IMR-90 (cell line): Measurements from ENCODE around the gene OR3A2. TPM values are rescaled to one million over a fixed set of nuclear protein-coding genes. Genes with fewer than 3 reads are reported as not detected.
"Not testable (repeated sequence)": the region's sequence is repeated elsewhere in the genome, so short reads cannot be mapped to it uniquely, and the experiment has no call there.

Experiments
- ATAC-seq: fragments of 200-7000 bp; cut with Tn5 transposase; 2 replicates; pipeline ENCODE4 v1.9.1; 2020; ENCODE audit warnings: low read depth, mild to moderate bottlenecking, moderate library complexity
- BruUV-seq: library from RNA; stranded (reverse); fragments of 400-500 nt; replicated peaks from 2 replicates; lab custom pipeline; 2021; lab: Mats Ljungman, UMichigan
- CTCF ChIA-PET: fragments of 300-600 bp; formaldehyde crosslinking; extraction: SDS; loops from one replicate; lab custom pipeline; 2021; ENCODE audit warnings: antibody characterized with exemption; lab: Yijun Ruan, JAX
- POLR2A ChIA-PET: fragments of 300-600 bp; sonication (Branson Sonifier 250); formaldehyde crosslinking; loops from one replicate; lab custom pipeline; 2022; ENCODE audit warnings: antibody characterized with exemption; ENCODE audit not compliant: unreplicated experiment; lab: Charles Lee
- DNase-seq: peaks from one replicate; pipeline ENCODE4 v3.0.0; 2013
- H2AFZ ChIP-seq: replicated peaks from 2 replicates; pipeline ENCODE3; 2013; ENCODE audit warnings: low read length, mild to moderate bottlenecking; ENCODE audit not compliant: poor library complexity
- H2AK5ac ChIP-seq: 2 replicates; pipeline ENCODE4 v1.6.1; 2013; ENCODE audit warnings: low read depth, low read length, inconsistent platforms
- H2AK9ac ChIP-seq: replicated peaks from 2 replicates; pipeline ENCODE3; 2013; ENCODE audit warnings: mild to moderate bottlenecking, low read depth, low read length, moderate library complexity; ENCODE audit not compliant: poor library complexity
- H2BK120ac ChIP-seq: 2 replicates; pipeline ENCODE4 v1.6.1; 2013; ENCODE audit warnings: low read depth, low read length, inconsistent platforms
- H2BK15ac ChIP-seq: 3 replicates; pipeline ENCODE4 v1.6.1; 2013; ENCODE audit warnings: low read depth, low read length, inconsistent platforms
- H2BK20ac ChIP-seq: 2 replicates; pipeline ENCODE4 v1.6.1; 2013; ENCODE audit warnings: low read depth, mild to moderate bottlenecking, inconsistent platforms, low read length, moderate library complexity
- H2BK5ac ChIP-seq: 2 replicates; pipeline ENCODE4 v1.6.1; 2013; ENCODE audit warnings: mild to moderate bottlenecking, low read depth, low read length, inconsistent platforms; ENCODE audit not compliant: poor library complexity, severe bottlenecking
- H3K14ac ChIP-seq: replicated peaks from 2 replicates; pipeline ENCODE4 v1.6.1; 2013; ENCODE audit warnings: low read depth, low read length, inconsistent platforms
- H3K18ac ChIP-seq: 2 replicates; pipeline ENCODE4 v1.6.1; 2013; ENCODE audit warnings: low read depth, low read length, control low read depth
- H3K23ac ChIP-seq: 2 replicates; pipeline ENCODE4 v1.6.1; 2013; ENCODE audit warnings: low read depth, low read length, inconsistent platforms
- H3K27ac ChIP-seq: 2 replicates; pipeline ENCODE4 v1.5.1; 2013; ENCODE audit warnings: mild to moderate bottlenecking, control low read depth, low read length; ENCODE audit not compliant: insufficient read depth
- H3K27me3 ChIP-seq: 2 replicates; pipeline ENCODE4 v1.6.1; 2013; ENCODE audit warnings: low read length; ENCODE audit not compliant: control insufficient read depth, insufficient read depth
- H3K36me3 ChIP-seq: 2 replicates; pipeline ENCODE4 v1.6.1; 2013; ENCODE audit warnings: low read length, mixed read lengths; ENCODE audit not compliant: control insufficient read depth, insufficient read depth
- H3K4ac ChIP-seq: 2 replicates; pipeline ENCODE4 v1.6.1; 2013; ENCODE audit warnings: low read depth, low read length, inconsistent platforms
- H3K4me1 ChIP-seq: 2 replicates; pipeline ENCODE4 v1.6.1; 2013; ENCODE audit warnings: low read length, mixed read lengths; ENCODE audit not compliant: control insufficient read depth, insufficient read depth
- H3K4me2 ChIP-seq: 2 replicates; pipeline ENCODE4 v1.6.1; 2013; ENCODE audit warnings: low read depth, mild to moderate bottlenecking, control low read depth, low read length, moderate library complexity
- H3K4me3 ChIP-seq: 2 replicates; pipeline ENCODE4 v1.5.1; 2013; ENCODE audit warnings: low read depth, mild to moderate bottlenecking, control low read depth, low read length, moderate library complexity; ENCODE audit not compliant: insufficient read depth
- H3K56ac ChIP-seq: 2 replicates; pipeline ENCODE4 v1.6.1; 2013; ENCODE audit warnings: low read length, inconsistent platforms; ENCODE audit not compliant: insufficient read depth; ENCODE audit errors: extremely low read depth
- H3K79me1 ChIP-seq, 2 experiments: 2 replicates each; pipeline ENCODE4 v1.6.1; 2013; ENCODE audit warnings: low read length in 2 of 2, inconsistent platforms in 1 of 2, low read depth in 1 of 2
- H3K9ac ChIP-seq: 2 replicates; pipeline ENCODE4 v1.6.1; 2013; ENCODE audit warnings: low read depth, low read length, control low read depth
- H3K9me1 ChIP-seq: 2 replicates; pipeline ENCODE4 v1.6.1; 2013; ENCODE audit warnings: low read length, inconsistent platforms; ENCODE audit not compliant: insufficient read depth
- H3K9me3 ChIP-seq: 2 replicates; pipeline ENCODE4 v1.6.1; 2013; ENCODE audit warnings: low read length; ENCODE audit not compliant: control insufficient read depth, insufficient read depth
- H4K20me1 ChIP-seq: 2 replicates; pipeline ENCODE4 v1.6.1; 2013; ENCODE audit warnings: low read length, inconsistent platforms; ENCODE audit not compliant: insufficient read depth
- H4K5ac ChIP-seq: 2 replicates; pipeline ENCODE4 v1.6.1; 2013; ENCODE audit warnings: mild to moderate bottlenecking, low read depth, low read length, control low read depth
- H4K8ac ChIP-seq, 2 experiments: 2 replicates each; pipeline ENCODE4 v1.6.1; 2013; ENCODE audit warnings: low read depth in 2 of 2, low read length in 2 of 2, control low read depth in 1 of 2, inconsistent platforms in 1 of 2
- H4K91ac ChIP-seq: 2 replicates; pipeline ENCODE4 v1.6.1; 2013; ENCODE audit warnings: low read depth, low read length, inconsistent platforms; ENCODE audit not compliant: insufficient read depth
- WGBS, 2 experiments: methylation state at CpG; one replicate each; pipeline versions ENCODE4 v1.1.5 to v1.1.7; 2013; ENCODE audit warnings: missing lambda C conversion rate in 2 of 2; ENCODE audit not compliant: insufficient read length in 1 of 2; ENCODE audit errors: extremely low coverage in 2 of 2; 5-methylcytosine and 5-hydroxymethylcytosine counted together
- dilution Hi-C: fragments of 300-500 bp; cut with HindIII; formaldehyde crosslinking; loops from one replicate; pipeline ENCODE4 v1.14.3; 2018; ENCODE audit warnings: low sequenced_read_pairs; ENCODE audit not compliant: unreplicated experiment
- in situ Hi-C: fragments of 300-500 bp; cut with MboI; formaldehyde crosslinking; loops from 3 replicates; pipeline ENCODE4 v1.14.3; 2019; ENCODE audit warnings: low sequenced_read_pairs, inconsistent platforms, mixed read lengths
- intact Hi-C: fragments of 100-400 bp; cut with micrococcal nuclease; formaldehyde crosslinking; loops from 2 replicates; pipeline ENCODE4 v1.10.0; 2022
- polyA plus RNA-seq, 3 experiments: library from polyadenylated mRNA; depleted of rRNA; stranded (reverse); fragments of >200 nt; gene quantifications; 2 replicates each; pipeline ENCODE4 v1.2.3, GENCODE V29; 2012; ENCODE audit warnings: low replicate concordance in 1 of 3
- total RNA-seq: library from RNA; depleted of rRNA; stranded (reverse); fragments of >200 nt; gene quantifications from 2 replicates; pipeline ENCODE4 v1.2.3, GENCODE V29; 2012

OR3A2 gene
- total and polyA plus RNA-seq, 2 of the 4 experiments (the other 2 are of a cell fraction): not detected

- dilution Hi-C loops, in situ Hi-C loops: not testable (repeated sequence)
Measured at GRCh38 chr17:3371167-3371566, 14.9 kb downstream of the OR3A2 start.

GRCh38 chr17:3342782-3343181, 43.3 kb downstream of the OR3A2 start:
- H3K4ac ChIP-seq, CTCF ChIA-PET, POLR2A ChIA-PET, H2AK5ac ChIP-seq, H3K56ac ChIP-seq, H3K4me3 ChIP-seq, H4K20me1 ChIP-seq, dilution Hi-C loops, in situ Hi-C loops, H3K27ac ChIP-seq, H3K79me1 ChIP-seq, H4K91ac ChIP-seq, intact Hi-C loops, H3K9me1 ChIP-seq, DNase-seq, H4K5ac ChIP-seq, ATAC-seq, H3K4me2 ChIP-seq, H3K27me3 ChIP-seq, H3K23ac ChIP-seq, H2BK20ac ChIP-seq, H3K18ac ChIP-seq, H2BK5ac ChIP-seq, H2AFZ ChIP-seq, H4K8ac ChIP-seq, H3K14ac ChIP-seq, H3K4me1 ChIP-seq, H2BK15ac ChIP-seq, H3K36me3 ChIP-seq, BruUV-seq, H2BK120ac ChIP-seq, H2AK9ac ChIP-seq, H3K9ac ChIP-seq, H3K9me3 ChIP-seq: not testable (repeated sequence)
- WGBS, 2 experiments: 68% methylated on average over 6 of the region's 12 CpGs; no CpG with 5 or more reads in 1 of the 2 experiments

More at GRCh38 chr17:3371167-3371566, 14.9 kb downstream of the OR3A2 start:
- H4K20me1 ChIP-seq, DNase-seq, H2AK9ac ChIP-seq, H3K9me3 ChIP-seq, H2AK5ac ChIP-seq, H3K18ac ChIP-seq, H3K36me3 ChIP-seq, H3K9me1 ChIP-seq, CTCF ChIA-PET, H4K91ac ChIP-seq, H3K9ac ChIP-seq, H3K56ac ChIP-seq, H3K23ac ChIP-seq, H3K4me1 ChIP-seq, H3K4me2 ChIP-seq, H3K4ac ChIP-seq, H2AFZ ChIP-seq, H2BK15ac ChIP-seq, BruUV-seq, H2BK120ac ChIP-seq, H3K4me3 ChIP-seq, POLR2A ChIA-PET, H2BK5ac ChIP-seq, H3K27me3 ChIP-seq, ATAC-seq, H3K79me1 ChIP-seq, H3K14ac ChIP-seq, H4K5ac ChIP-seq, H3K27ac ChIP-seq, H4K8ac ChIP-seq, H2BK20ac ChIP-seq, intact Hi-C loops: not testable (repeated sequence)
- no CpG with 5 or more reads among the region's 31 CpGs for WGBS, 2 experiments
